HEK293T (cell line): ENCODE results near the gene SEZ6L.

ENCODE experiments used
- CTCF ChIA-PET: fragments of 350-600 bp; formaldehyde crosslinking; extraction: SDS; loops from one replicate; lab custom pipeline; 2021; ENCODE audit warnings: antibody characterized with exemption, inconsistent platforms; lab: Yijun Ruan, JAX
- POLR2A ChIA-PET: fragments of 350-600 bp; formaldehyde crosslinking; extraction: SDS; loops from one replicate; lab custom pipeline; 2020; ENCODE audit warnings: antibody characterized with exemption, inconsistent platforms; lab: Yijun Ruan, JAX
- DNase-seq: peaks from one replicate; pipeline ENCODE4 v3.0.0; 2012; ENCODE audit warnings: mixed read lengths; ENCODE audit errors: extremely low spot score
- ARNT ChIP-seq: fragments of 450-650 bp; IDR thresholded peaks from 2 replicates; pipeline ENCODE4 v1.6.1; 2017; ENCODE audit warnings: mild to moderate bottlenecking
- BHLHE40 ChIP-seq: fragments of 450-650 bp; IDR thresholded peaks from 2 replicates; pipeline ENCODE4 v1.6.1; 2016; ENCODE audit warnings: mild to moderate bottlenecking, moderate library complexity, borderline replicate concordance
- CTBP1 ChIP-seq: fragments of 450-650 bp; IDR thresholded peaks from 2 replicates; pipeline ENCODE4 v1.6.1; 2016; ENCODE audit warnings: borderline replicate concordance
- ELF4 ChIP-seq: fragments of 450-650 bp; IDR thresholded peaks from 2 replicates; pipeline ENCODE4 v1.6.1; 2017; ENCODE audit warnings: antibody characterized with exemption
- FOXA1 ChIP-seq: fragments of 450-650 bp; IDR thresholded peaks from 2 replicates; pipeline ENCODE4 v1.6.1; 2016; ENCODE audit warnings: mild to moderate bottlenecking
- FOXK2 ChIP-seq: fragments of 450-650 bp; IDR thresholded peaks from 2 replicates; pipeline ENCODE4 v1.6.1; 2016; ENCODE audit warnings: mild to moderate bottlenecking
- FOXM1 ChIP-seq: fragments of 450-650 bp; IDR thresholded peaks from 2 replicates; pipeline ENCODE4 v1.6.1; 2017; ENCODE audit warnings: mild to moderate bottlenecking, borderline replicate concordance
- HDGF ChIP-seq: fragments of 450-650 bp; IDR thresholded peaks from 2 replicates; pipeline ENCODE4 v1.6.1; 2017; ENCODE audit warnings: antibody characterized with exemption, borderline replicate concordance
- L3MBTL2 ChIP-seq: fragments of 450-650 bp; conservative IDR thresholded peaks from 2 replicates; pipeline ENCODE4 v1.6.1; 2016; ENCODE audit warnings: mild to moderate bottlenecking
- LEF1 ChIP-seq: fragments of 450-650 bp; IDR thresholded peaks from 2 replicates; pipeline ENCODE4 v1.6.1; 2017; ENCODE audit warnings: mild to moderate bottlenecking, borderline replicate concordance
- NFRKB ChIP-seq: fragments of 450-650 bp; IDR thresholded peaks from 2 replicates; pipeline ENCODE4 v1.6.1; 2016; ENCODE audit warnings: mild to moderate bottlenecking, moderate library complexity
- PKNOX1 ChIP-seq: fragments of 450-650 bp; IDR thresholded peaks from 2 replicates; pipeline ENCODE4 v1.6.1; 2016
- SP1 ChIP-seq: fragments of 450-650 bp; IDR thresholded peaks from 2 replicates; pipeline ENCODE4 v1.6.1; 2017
- SUZ12 ChIP-seq: fragments of 450-650 bp; IDR thresholded peaks from 2 replicates; pipeline ENCODE4 v1.6.1; 2016; ENCODE audit warnings: mild to moderate bottlenecking
- TARDBP ChIP-seq: fragments of 450-650 bp; IDR thresholded peaks from 2 replicates; pipeline ENCODE4 v1.6.1; 2016
- ZNF384 ChIP-seq: fragments of 450-650 bp; IDR thresholded peaks from 2 replicates; pipeline ENCODE4 v1.6.1; 2016

SEZ6L gene

GRCh38 chr22:26364066-26365015, 195.1 kb downstream of the SEZ6L start:
- ChIA-PET POLR2A (interaction anchor here (1.0 to 1.4 kb wide), 2 partner anchors 301 to 310 kb away, joined by 3 read pairs; no protein-coding TSS in a partner anchor), CTCF (interaction anchor here (0.6 to 4.3 kb wide), 6 partner anchors 9 to 1519 kb away, joined by 3 to 27 read pairs (median 5); no protein-coding TSS in a partner anchor)
- DNase-seq: peak; percentile 78
- TF ChIP-seq TARDBP: no peak

- peak; percentile 69 for DNase-seq
- ChIA-PET POLR2A (no interaction called here), CTCF (interaction anchor here (0.6 to 4.3 kb wide), 8 partner anchors 9 to 159 kb away, joined by 3 to 27 read pairs (median 6); no protein-coding TSS in a partner anchor)
- TF ChIP-seq FOXA1 (no peak), TARDBP (no peak), ELF4 (no peak), SUZ12 (no peak), ZNF384 (no peak), SP1 (no peak), HDGF (no peak), LEF1 (no peak), PKNOX1 (no peak), NFRKB (no peak), ARNT (no peak), FOXM1 (no peak), CTBP1 (no peak), FOXK2 (no peak), BHLHE40 (no peak), L3MBTL2 (no peak)
These were observed 198.4 kb downstream of the SEZ6L start for GRCh38 chr22:26367402-26368245.

- ChIA-PET CTCF (interaction anchor here (0.9 to 2.1 kb wide), 3 partner anchors 8 to 89 kb away, joined by 3 to 6 read pairs (median 4); no protein-coding TSS in a partner anchor), POLR2A (no interaction called here)
These were observed 203.6 kb downstream of the SEZ6L start for GRCh38 chr22:26372890-26373289.

GRCh38 chr22:26374391-26375026, 205.2 kb downstream of the SEZ6L start:
- ChIA-PET CTCF (interaction anchor here (2.1 kb wide), 1 partner anchor 10 kb away, joined by 6 read pairs; no protein-coding TSS in a partner anchor), POLR2A (no interaction called here)
- no peak for DNase-seq
- TF ChIP-seq SP1 (no peak), TARDBP (no peak), HDGF (no peak)

More at GRCh38 chr22:26372890-26373289, 203.6 kb downstream of the SEZ6L start:
- DNase-seq: no peak
- no peak for TF ChIP-seq HDGF
- TF ChIP-seq FOXA1: no peak
- TF ChIP-seq PKNOX1: no peak
- TF ChIP-seq ELF4: no peak
- TF ChIP-seq L3MBTL2: no peak
- no peak for TF ChIP-seq FOXK2
- TF ChIP-seq NFRKB: no peak
- TF ChIP-seq SP1: no peak
- no peak for TF ChIP-seq TARDBP
- TF ChIP-seq BHLHE40: no peak
- no peak for TF ChIP-seq FOXM1
- TF ChIP-seq ZNF384: no peak
- TF ChIP-seq LEF1: no peak
- TF ChIP-seq SUZ12: no peak
- no peak for TF ChIP-seq CTBP1
- no peak for TF ChIP-seq ARNT

GRCh38 chr22:26377170-26377830, 208.0 kb downstream of the SEZ6L start:
- DNase-seq: peak; percentile 44
- ChIA-PET CTCF (interaction anchor here (0.6 to 1.3 kb wide), 5 partner anchors 10 to 1039 kb away, joined by 3 to 7 read pairs (median 3); no protein-coding TSS in a partner anchor), POLR2A (interaction anchor here (0.6 to 1.1 kb wide), 2 partner anchors 105 to 918 kb away, joined by 3 read pairs; no protein-coding TSS in a partner anchor)
- TF ChIP-seq FOXK2 (no peak), FOXM1 (no peak), ZNF384 (no peak), BHLHE40 (no peak), FOXA1 (no peak), ELF4 (no peak), SUZ12 (no peak), TARDBP (no peak), HDGF (no peak), SP1 (no peak), PKNOX1 (no peak), ARNT (no peak), CTBP1 (no peak), NFRKB (no peak)
